ENCODE results near the gene SDK1. TPM values are rescaled to one million over a fixed set of nuclear protein-coding genes. Genes with fewer than 3 reads are reported as not detected.

The SDK1 gene
- total RNA-seq, 1 experiment from 2014 or later: 7.1 TPM

DNA sequence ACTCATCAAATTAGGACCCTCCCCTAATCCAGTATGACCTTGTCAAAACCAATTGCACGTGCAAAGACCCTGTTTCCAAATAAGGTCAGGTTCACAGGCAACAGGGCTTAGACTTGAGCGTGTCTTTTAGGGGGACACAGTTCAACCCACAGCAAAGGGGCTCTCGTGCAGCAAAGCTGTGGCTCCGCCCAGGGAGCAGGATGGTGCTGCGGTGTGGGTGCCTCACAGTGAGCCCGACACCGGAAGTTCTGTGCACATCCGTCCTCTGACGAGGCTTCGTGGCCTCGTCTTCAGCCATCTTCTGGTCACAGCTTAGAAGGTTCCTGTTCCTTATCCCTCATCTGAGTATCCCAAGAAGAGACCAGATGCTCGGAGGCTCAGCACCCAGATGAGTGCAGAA, 871.8 kb downstream of the SDK1 start:
- no peak overlapping the region for H3K4me3 Mint-ChIP-seq (ENCODE audit: unreplicated experiment)
- ChIA-PET CTCF (no interaction called here), POLR2A (no interaction called here)
- Histone ChIP-seq H3K4me3 (ENCODE audit: low read depth, low read length) (no peak overlapping the region), H3K36me3 (ENCODE audit: control insufficient read depth, insufficient read depth, low read length) (no peaks in the 10 kb centered on the region), H3K27me3 (replicated peaks; ENCODE audit: control insufficient read depth, insufficient read depth, low read length) (no peaks in the 10 kb centered on the region), H3K9me3 (peaks cover 2% of the 10 kb centered on the region; the same call in 1 of the 2 replicates), H3K4me1 (no peaks in the 10 kb centered on the region)
- H3K4me1 Mint-ChIP-seq (ENCODE audit: low read depth, unreplicated experiment): no peaks in the 10 kb centered on the region
- no peaks in the 10 kb centered on the region for H3K9me3 Mint-ChIP-seq (ENCODE audit: unreplicated experiment)
- H3K27ac Mint-ChIP-seq (ENCODE audit: unreplicated experiment): no peak overlapping the region
- no peaks in the 10 kb centered on the region for H3K27me3 Mint-ChIP-seq (ENCODE audit: insufficient read depth, unreplicated experiment)
- DNase-seq: no peak
- BruUV-seq (replicated peaks): no TSS peak
- intact Hi-C loops (cut with micrococcal nuclease; ENCODE audit: unreplicated experiment): no loop called here
- TF ChIP-seq CTCF (IDR thresholded peaks at IDR 0.05; ENCODE audit: insufficient read depth in 1 of 2, low read depth in 1 of 2, low read length in 1 of 2, severe bottlenecking in 1 of 2, unreplicated experiment in 1 of 2): no peak
- no peaks in the 10 kb centered on the region for H3K36me3 Mint-ChIP-seq (ENCODE audit: insufficient read depth, unreplicated experiment)

DNA sequence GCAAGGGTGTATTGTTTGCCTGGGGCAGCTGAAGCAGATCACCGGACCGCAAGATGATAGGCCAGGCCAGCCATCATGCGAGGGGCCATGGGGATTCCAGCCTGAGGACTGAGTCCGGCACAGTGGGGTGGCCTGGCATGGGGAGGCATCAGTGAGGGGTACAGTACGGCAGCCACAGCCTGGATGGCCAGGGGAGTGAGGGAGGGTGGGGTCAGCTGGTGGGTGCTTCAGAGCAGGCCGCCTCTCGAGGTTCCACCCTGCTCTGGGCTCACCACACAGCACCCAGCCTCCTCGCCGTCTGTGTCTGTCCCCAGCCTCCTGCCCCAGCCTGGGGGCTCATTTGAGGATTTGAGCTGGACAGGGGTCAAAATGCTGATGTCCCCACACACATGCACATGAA, 872.6 kb downstream of the SDK1 start:
- BruUV-seq (replicated peaks): no TSS peak
- POLR2A ChIA-PET: no interaction called here
- H3K27ac Mint-ChIP-seq (ENCODE audit: unreplicated experiment): peak overlapping the region; percentile 13

GRCh38 chr7:4174016-4174415, 873.0 kb downstream of the SDK1 start:
- DNase-seq: no peak
- intact Hi-C loops (cut with micrococcal nuclease; ENCODE audit: unreplicated experiment): no loop called here
- no peaks in the 10 kb centered on the region for H3K27me3 ChIP-seq (replicated peaks; ENCODE audit: control insufficient read depth, insufficient read depth, low read length)
- ChIA-PET CTCF (no interaction called here), POLR2A (no interaction called here)
- no peaks in the 10 kb centered on the region for H3K4me1 ChIP-seq
- no peaks in the 10 kb centered on the region for H3K36me3 ChIP-seq (ENCODE audit: control insufficient read depth, insufficient read depth, low read length)
- H3K27me3 Mint-ChIP-seq (ENCODE audit: insufficient read depth, unreplicated experiment): no peaks in the 10 kb centered on the region
- no peak for TF ChIP-seq CTCF (IDR thresholded peaks at IDR 0.05; ENCODE audit: insufficient read depth in 1 of 2, low read depth in 1 of 2, low read length in 1 of 2, severe bottlenecking in 1 of 2, unreplicated experiment in 1 of 2)
- H3K36me3 Mint-ChIP-seq (ENCODE audit: insufficient read depth, unreplicated experiment): peaks cover 5% of the 10 kb centered on the region
- no peak overlapping the region for H3K27ac Mint-ChIP-seq (ENCODE audit: unreplicated experiment)
- H3K4me3 ChIP-seq (ENCODE audit: low read depth, low read length): no peak overlapping the region
- no TSS peak for BruUV-seq (replicated peaks)
- H3K4me3 Mint-ChIP-seq (ENCODE audit: unreplicated experiment): no peak overlapping the region
- H3K4me1 Mint-ChIP-seq (ENCODE audit: low read depth, unreplicated experiment): no peaks in the 10 kb centered on the region
- peaks cover 7% of the 10 kb centered on the region; the same call in 1 of the 2 replicates for H3K9me3 ChIP-seq
- H3K9me3 Mint-ChIP-seq (ENCODE audit: unreplicated experiment): no peaks in the 10 kb centered on the region

More for the DNA sequence above, 872.6 kb downstream of the SDK1 start:
- H3K9me3 Mint-ChIP-seq (ENCODE audit: unreplicated experiment): no peaks in the 10 kb centered on the region
- H3K4me1 Mint-ChIP-seq (ENCODE audit: low read depth, unreplicated experiment): no peaks in the 10 kb centered on the region
- H3K27me3 Mint-ChIP-seq (ENCODE audit: insufficient read depth, unreplicated experiment): no peaks in the 10 kb centered on the region
- H3K4me3 Mint-ChIP-seq (ENCODE audit: unreplicated experiment): no peak overlapping the region
- Histone ChIP-seq H3K9me3 (peaks cover 7% of the 10 kb centered on the region; the same call in 1 of the 2 replicates), H3K4me1 (no peaks in the 10 kb centered on the region), H3K36me3 (ENCODE audit: control insufficient read depth, insufficient read depth, low read length) (no peaks in the 10 kb centered on the region), H3K27me3 (replicated peaks; ENCODE audit: control insufficient read depth, insufficient read depth, low read length) (no peaks in the 10 kb centered on the region), H3K4me3 (ENCODE audit: low read depth, low read length) (no peak overlapping the region)
- H3K36me3 Mint-ChIP-seq (ENCODE audit: insufficient read depth, unreplicated experiment): peaks cover 5% of the 10 kb centered on the region
- intact Hi-C loops (cut with micrococcal nuclease; ENCODE audit: unreplicated experiment): no loop called here
- DNase-seq: no peak
- no peak for TF ChIP-seq CTCF (IDR thresholded peaks at IDR 0.05; ENCODE audit: insufficient read depth in 1 of 2, low read depth in 1 of 2, low read length in 1 of 2, severe bottlenecking in 1 of 2, unreplicated experiment in 1 of 2)
- CTCF ChIA-PET: no interaction called here

Data from Caco-2 (cell line).